ENCODE data around the gene CORO7. TPM values are rescaled to one million over a fixed set of nuclear protein-coding genes. Genes with fewer than 3 reads are reported as not detected.

Gene CORO7
- polyA plus RNA-seq, 4 donors, result 14.1 to 24.9 (median 21.6) TPM

- DNase-seq (ENCODE audit: low read depth in 4 of 4, low spot score in 2 of 4), result no peak
Measured at GRCh38 chr16:4373356-4373908, 43.0 kb downstream of the CORO7 start.

- DNase-seq (ENCODE audit: low read depth in 4 of 4, low spot score in 2 of 4), result no peak
Measured at GRCh38 chr16:4372578-4373355, 43.6 kb downstream of the CORO7 start.

- DNase-seq (ENCODE audit: low read depth in 4 of 4, low spot score in 2 of 4), result no peak
Measured at GRCh38 chr16:4372001-4372577, 44.3 kb downstream of the CORO7 start.

GRCh38 chr16:4371357-4372000 is 44.9 kb downstream of the CORO7 start, which contains the start of gene VASN:
TSS of gene VASN (plus strand) at chr16:4371848. CDS start at chr16:4380878, 9,030 bp downstream.
- DNase-seq (ENCODE audit: low read depth in 4 of 4, low spot score in 2 of 4), result no peak

GRCh38 chr16:4370570-4371356 is 45.6 kb downstream of the CORO7 start:
- no peak for DNase-seq (ENCODE audit: low read depth in 4 of 4, low spot score in 2 of 4)

DNA sequence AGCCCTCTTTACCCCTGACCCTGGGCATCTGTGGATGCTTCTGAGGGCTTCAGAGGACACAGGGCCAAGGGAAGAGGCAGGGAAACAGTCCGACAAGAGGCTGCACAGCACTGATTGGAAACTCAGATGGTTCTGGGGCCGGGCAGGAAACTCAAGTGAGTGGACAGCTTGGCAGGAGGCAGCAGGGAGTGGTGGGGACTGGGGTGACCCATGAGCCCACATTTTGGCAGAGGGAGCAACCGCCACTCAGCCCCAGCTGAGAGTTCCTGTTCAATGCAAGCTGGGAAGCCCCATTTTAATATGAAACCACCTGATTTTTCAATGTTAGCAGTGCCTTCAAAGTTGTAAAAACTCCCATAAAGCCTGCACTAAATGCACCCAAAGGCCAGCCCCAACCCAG is 46.2 kb downstream of the CORO7 start:
- DNase-seq (ENCODE audit: low read depth in 4 of 4, low spot score in 2 of 4), result no peak

DNA sequence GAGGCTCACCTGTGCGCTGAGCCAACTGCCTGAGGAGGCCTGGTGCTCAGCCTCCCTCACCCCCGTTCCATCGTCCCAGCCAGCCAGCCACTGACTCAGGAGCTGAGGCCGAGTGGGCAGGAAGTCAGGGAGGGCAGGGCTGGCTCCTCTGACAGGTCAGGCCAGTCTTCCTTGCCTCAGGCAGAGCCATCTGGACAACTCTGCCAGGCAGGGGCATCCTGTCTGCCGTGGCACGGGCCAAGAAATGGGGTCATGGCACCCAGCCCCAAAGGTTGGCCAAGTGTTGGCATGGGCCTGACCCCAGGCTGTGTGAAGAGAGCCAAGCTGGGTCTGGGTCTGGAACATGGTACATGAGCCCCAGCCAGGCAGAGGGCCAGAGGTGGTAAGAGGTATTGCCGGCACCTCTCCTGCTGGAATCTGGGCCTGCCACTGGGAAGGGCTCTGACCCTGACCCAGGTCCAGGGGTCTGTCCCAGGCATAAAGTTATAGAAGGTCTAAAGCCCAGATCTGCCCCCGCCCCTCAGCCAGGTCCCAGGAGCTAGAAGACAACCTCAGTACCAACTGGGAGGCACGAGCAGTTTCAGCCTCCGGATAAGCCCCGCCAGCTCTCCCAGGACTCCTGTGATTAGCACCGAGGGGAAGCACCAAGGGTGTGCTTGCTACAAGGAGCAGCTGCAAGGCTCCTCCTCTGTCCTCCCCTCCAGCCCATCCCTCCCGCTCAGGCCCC is 47.2 kb downstream of the CORO7 start:
- no peak for DNase-seq (ENCODE audit: low read depth in 4 of 4, low spot score in 2 of 4)

GRCh38 chr16:4367393-4367856 is 49.0 kb downstream of the CORO7 start:
- no peak for DNase-seq (ENCODE audit: low read depth in 4 of 4, low spot score in 2 of 4)

GRCh38 chr16:4366016-4366415 is 50.4 kb downstream of the CORO7 start:
- DNase-seq (ENCODE audit: low read depth in 4 of 4, low spot score in 2 of 4), result no peak

DNA sequence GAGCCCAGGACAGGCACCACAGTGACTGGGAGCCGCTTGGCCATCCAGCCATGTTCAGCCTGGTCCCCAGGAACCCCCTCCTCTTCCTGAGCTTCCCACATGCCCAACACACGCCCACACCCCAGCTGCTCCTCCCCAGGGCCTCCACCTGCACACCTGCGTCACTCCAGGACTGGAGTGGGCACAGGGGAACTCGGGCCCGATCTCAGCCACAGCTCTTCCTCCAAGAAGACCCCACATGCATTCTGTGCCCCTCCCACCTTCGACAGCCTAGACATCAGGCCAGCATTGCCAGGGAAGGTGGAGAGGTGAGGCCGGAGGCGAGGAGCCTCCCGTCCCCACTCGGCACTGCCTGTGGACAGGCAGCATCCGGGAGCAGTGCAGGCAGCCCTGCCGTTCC is 50.8 kb downstream of the CORO7 start:
- DNase-seq (ENCODE audit: low read depth in 4 of 4, low spot score in 2 of 4), result no peak

GRCh38 chr16:4365014-4365406 is 51.4 kb downstream of the CORO7 start:
- DNase-seq (ENCODE audit: low read depth in 4 of 4, low spot score in 2 of 4), result no peak

- DNase-seq (ENCODE audit: low read depth in 4 of 4, low spot score in 2 of 4), result no peak
Measured at GRCh38 chr16:4364196-4365013, 52.0 kb downstream of the CORO7 start.

DNA sequence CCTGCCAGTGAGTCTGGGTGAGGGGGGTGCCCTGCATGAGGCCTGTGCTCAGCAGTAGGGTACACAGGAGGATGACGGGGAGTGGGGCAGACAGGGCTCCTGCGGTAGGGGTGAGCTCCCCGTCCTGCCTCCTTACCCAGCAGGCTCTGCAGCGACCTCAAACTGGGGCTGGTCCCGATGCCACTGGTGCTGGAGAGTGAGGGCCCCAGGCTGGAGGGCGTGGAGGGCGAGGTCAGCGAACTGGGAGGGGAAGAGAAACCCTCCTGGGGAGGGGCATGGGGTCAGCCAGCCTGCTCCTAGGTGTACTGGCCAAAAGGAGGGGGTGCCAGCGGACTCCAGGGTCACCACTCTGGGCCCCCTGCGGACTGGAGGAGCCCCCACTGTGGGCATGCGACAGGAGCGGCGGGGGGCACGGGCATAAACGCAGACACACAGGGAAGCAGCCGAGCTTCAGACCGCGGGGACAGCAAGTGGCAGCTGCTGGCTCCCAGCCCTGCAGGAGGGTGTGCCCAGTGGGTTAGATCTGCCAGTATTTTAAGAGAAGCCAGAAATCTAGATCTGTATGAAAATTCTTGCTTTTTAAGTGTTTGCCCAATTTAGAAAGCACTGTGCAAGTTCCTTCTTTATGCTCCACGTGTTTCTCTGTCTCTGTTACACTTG is 53.8 kb downstream of the CORO7 start:
- DNase-seq (ENCODE audit: low read depth in 4 of 4, low spot score in 2 of 4), result no peak

- no peak for DNase-seq (ENCODE audit: low read depth in 4 of 4, low spot score in 2 of 4)
Measured at GRCh38 chr16:4361944-4362311, 54.5 kb downstream of the CORO7 start.

DNA sequence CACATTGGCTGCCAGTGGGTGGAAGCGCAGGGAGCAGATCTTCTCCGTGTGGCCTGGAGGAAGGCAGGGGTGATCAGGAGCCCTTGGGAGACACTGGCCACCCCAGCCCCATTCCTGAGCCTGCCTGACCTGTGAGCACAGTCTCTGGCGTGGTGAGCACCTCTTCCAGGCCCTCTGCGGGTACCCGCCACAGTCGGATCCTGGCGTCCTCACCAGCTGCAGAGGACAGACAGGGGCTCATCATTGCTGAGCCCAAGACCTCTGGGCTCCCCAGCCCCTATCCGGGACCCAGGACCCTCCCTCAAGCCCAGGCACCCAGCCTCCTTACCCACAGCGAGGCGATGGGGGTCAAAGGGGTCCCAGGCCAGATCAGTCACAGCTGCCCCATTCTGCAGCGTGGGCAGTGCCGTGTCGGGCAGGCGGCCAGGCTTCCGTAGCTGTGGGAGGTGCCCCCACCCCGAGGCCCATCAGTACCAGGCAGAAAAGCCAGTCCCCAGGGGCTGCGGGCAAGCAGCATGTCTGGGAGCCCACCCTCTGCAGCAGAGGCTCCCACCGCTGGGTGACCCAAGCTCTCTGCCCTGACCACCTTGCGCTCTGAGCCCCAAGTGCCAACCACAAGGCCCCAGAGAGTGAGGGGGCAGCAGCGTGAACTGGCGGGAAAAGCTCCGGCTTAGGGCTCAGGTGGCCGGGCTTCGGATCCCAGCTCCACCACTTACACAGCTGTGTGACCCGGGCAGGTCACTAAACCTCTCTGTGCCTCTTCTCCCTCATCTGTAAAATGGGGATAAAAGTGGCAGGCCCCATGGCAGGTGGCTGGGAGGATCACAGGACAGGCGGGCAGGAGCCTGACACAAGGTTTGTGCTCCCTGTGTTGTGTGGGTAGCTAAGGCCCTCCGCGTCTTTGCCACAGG is 55.1 kb downstream of the CORO7 start:
- no peak for DNase-seq (ENCODE audit: low read depth in 4 of 4, low spot score in 2 of 4)

GRCh38 chr16:4360538-4361021 is 55.8 kb downstream of the CORO7 start:
- DNase-seq (ENCODE audit: low read depth in 4 of 4, low spot score in 2 of 4), result no peak

GRCh38 chr16:4359914-4360313 is 56.5 kb downstream of the CORO7 start:
- DNase-seq (ENCODE audit: low read depth in 4 of 4, low spot score in 2 of 4), result no peak

Measured in left renal cortex interstitium (tissue), 4 donors.